HAP-1 (cell line): ENCODE data around the gene DUSP1.

Source experiments
- DNase-seq, 2 experiments: peaks; one replicate each; pipeline ENCODE4 v3.0.0-alpha.2; 2016 to 2020; ENCODE audit warnings: low spot score in 2 of 2
- H3K27me3 ChIP-seq: fragments of 250-450 bp; sonication (Bioruptor Pico); 2 replicates; pipeline ENCODE4 v1.5.1; 2020; ENCODE audit warnings: low read depth, mild to moderate bottlenecking, moderate library complexity
- H3K36me3 ChIP-seq: fragments of 250-450 bp; sonication (Bioruptor Pico); replicated peaks from 2 replicates; pipeline ENCODE4 v1.5.1; 2020; ENCODE audit warnings: mild to moderate bottlenecking
- H3K4me1 ChIP-seq: fragments of 250-450 bp; sonication (Bioruptor Pico); 2 replicates; pipeline ENCODE4 v1.5.1; 2020; ENCODE audit warnings: mild to moderate bottlenecking
- H3K4me3 ChIP-seq: fragments of 250-450 bp; sonication (Bioruptor Pico); 2 replicates; pipeline ENCODE4 v1.5.1; 2020; ENCODE audit warnings: mild to moderate bottlenecking, moderate library complexity
- H3K9me3 ChIP-seq: fragments of 250-450 bp; sonication (Bioruptor Pico); 2 replicates; pipeline ENCODE4 v1.5.1; 2020; ENCODE audit warnings: mild to moderate bottlenecking, moderate library complexity
- in situ Hi-C: fragments of 300-500 bp; cut with MboI; formaldehyde crosslinking; loops from 3 replicates; pipeline ENCODE4 v1.14.3; 2020; ENCODE audit warnings: low sequenced_read_pairs, inconsistent platforms, mixed read lengths

DUSP1 gene

DNA sequence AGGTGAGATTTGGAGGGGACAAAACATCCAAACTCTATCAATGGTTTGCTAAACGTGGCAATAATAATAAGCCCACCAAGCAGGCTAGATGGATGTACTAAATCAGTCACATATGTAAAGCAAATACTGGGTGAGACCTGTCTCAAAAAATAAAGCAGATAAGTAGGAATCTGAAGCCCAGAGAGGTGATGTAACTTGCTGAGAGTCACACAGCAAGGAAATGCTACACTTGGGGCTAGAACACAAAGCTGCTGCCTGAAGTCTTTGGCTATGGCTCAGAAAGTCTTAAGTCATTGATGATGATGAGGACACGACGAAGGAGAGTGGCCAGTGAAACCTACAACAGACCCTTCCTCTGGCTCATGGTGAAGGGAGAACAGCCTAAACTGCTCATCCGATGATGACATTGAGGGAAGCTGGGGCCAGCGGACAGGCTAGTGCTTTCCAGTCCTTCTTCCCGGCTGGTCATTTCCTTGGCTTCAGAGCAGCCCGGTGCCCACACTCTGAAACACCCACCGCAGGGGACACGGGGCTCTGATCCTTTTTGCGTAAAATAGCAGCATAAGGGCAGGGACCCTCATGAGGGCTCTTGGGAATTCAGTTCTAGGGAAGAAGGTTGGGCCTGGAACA is 14.1 kb downstream of the DUSP1 start:
- Histone ChIP-seq H3K9me3 (no peaks in the 10 kb centered on the region), H3K4me1 (no peaks in the 10 kb centered on the region), H3K36me3 (no peaks in the 10 kb centered on the region), H3K4me3 (no peak overlapping the region), H3K27me3 (peaks cover 7% of the 10 kb centered on the region; the same call in 1 of the 2 replicates)
- in situ Hi-C loops, result no loop called here
- no peak for DNase-seq

DNA sequence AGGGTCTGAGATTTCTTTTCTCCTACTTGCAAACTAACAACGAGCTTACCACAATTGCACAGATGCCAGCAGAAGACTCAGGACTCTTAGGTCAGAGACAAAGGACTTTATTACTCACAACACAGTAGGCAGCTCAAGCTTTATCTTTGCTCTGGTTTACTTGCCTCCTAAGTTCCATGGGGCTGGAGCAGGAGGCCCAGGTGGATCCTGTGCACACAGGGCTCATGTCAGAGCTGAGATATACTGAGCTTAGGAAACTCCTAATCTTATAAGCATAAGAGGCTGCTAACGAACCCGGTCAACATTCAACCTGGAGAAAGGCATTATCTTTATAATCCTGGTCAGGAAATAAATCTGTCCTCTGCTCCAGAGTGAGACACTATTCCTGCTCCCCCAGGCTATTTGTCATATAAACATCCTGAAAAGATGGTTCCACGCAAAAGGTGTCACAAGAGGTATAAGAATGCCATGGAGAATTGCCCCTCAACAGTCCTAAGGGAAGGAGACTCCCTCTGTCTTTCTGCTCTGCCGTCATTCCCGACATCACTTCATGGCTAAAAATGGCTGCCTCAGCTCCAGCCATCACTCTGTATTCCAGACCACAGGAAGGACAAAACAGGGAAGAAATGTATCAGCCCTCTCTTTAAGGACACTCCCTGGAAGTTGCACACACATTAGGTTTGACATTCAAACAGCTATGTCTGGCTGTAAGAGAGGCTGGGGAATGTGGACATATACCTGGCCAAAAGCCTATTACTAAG is 16.2 kb downstream of the DUSP1 start:
- in situ Hi-C loops, result no loop called here

DNA sequence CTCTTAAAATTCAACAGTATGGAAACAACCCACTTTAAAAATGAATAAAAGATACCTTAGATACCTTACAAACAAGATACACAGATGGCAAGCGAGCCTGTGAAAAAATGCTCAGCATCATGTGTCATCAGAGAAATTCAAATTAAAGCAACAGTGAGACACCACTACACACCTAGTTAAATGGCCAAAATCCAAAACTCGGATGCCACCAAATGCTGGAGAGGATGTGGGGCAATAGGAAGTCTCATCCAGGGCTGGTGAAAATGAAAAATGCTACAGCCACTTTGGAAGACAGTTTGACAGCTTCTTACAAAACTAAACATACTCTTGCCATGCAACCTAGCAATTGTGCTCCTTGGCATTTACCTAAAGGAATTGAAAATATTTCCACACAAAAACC is 17.9 kb downstream of the DUSP1 start:
- peaks cover 7% of the 10 kb centered on the region; the same call in 1 of the 2 replicates for H3K27me3 ChIP-seq
- no peaks in the 10 kb centered on the region for H3K4me1 ChIP-seq
- H3K9me3 ChIP-seq, result no peaks in the 10 kb centered on the region
- in situ Hi-C loops, result no loop called here
- H3K36me3 ChIP-seq, result no peaks in the 10 kb centered on the region
- H3K4me3 ChIP-seq, result no peak overlapping the region
- no peak for DNase-seq

More for the DNA sequence above, 16.2 kb downstream of the DUSP1 start:
- no peak for DNase-seq
- no peaks in the 10 kb centered on the region for H3K9me3 ChIP-seq
- no peaks in the 10 kb centered on the region for H3K36me3 ChIP-seq
- H3K27me3 ChIP-seq, result peaks cover 7% of the 10 kb centered on the region; the same call in 1 of the 2 replicates
- no peaks in the 10 kb centered on the region for H3K4me1 ChIP-seq
- H3K4me3 ChIP-seq, result no peak overlapping the region

GRCh38 chr5:172751761-172752510 is 19.1 kb downstream of the DUSP1 start:
- Histone ChIP-seq H3K4me1 (no peaks in the 10 kb centered on the region), H3K9me3 (no peaks in the 10 kb centered on the region), H3K36me3 (no peaks in the 10 kb centered on the region), H3K4me3 (no peak overlapping the region), H3K27me3 (peaks cover 7% of the 10 kb centered on the region; the same call in 1 of the 2 replicates)
- in situ Hi-C loops, result no loop called here
- no peak for DNase-seq

DNA sequence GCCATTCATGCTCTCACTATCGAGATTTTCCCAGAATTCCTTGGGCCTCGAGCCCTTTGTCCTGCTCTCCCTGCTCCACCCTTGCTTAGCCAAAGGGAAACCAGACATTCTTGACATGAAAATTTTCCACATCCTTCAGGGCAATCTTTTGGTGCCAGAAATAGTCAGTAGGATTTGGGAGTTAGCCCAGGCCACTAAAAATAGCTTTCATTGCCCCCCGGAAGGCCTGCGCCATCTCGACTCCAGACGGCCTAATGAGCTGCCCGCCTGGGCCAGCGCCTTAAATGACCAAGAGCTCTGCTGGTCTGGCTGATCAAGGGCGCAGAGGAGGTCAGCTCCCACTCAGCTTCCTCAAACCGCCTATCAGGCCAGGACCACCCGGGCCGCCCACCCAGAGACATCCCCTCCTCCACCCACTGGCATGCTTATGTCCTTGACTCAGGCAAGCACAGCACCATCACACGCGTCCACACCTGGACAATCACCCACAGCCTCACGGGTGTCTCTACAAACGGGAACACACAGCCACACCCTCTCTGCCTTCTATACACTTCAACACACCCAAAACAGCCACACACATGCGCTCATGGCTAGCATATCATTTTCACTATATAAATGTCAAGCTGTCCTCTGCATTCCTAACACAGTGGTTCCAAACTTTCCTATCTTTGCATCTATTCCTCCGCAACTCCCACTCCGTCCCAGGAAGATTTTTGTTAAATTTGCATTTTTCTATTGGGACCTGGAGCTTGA is 20.9 kb downstream of the DUSP1 start:
- no peak for DNase-seq
- peaks cover 7% of the 10 kb centered on the region; the same call in 1 of the 2 replicates for H3K27me3 ChIP-seq
- H3K4me1 ChIP-seq, result no peaks in the 10 kb centered on the region
- in situ Hi-C loops, result no loop called here
- no peaks in the 10 kb centered on the region for H3K9me3 ChIP-seq
- H3K36me3 ChIP-seq, result no peaks in the 10 kb centered on the region
- no peak overlapping the region for H3K4me3 ChIP-seq

DNA sequence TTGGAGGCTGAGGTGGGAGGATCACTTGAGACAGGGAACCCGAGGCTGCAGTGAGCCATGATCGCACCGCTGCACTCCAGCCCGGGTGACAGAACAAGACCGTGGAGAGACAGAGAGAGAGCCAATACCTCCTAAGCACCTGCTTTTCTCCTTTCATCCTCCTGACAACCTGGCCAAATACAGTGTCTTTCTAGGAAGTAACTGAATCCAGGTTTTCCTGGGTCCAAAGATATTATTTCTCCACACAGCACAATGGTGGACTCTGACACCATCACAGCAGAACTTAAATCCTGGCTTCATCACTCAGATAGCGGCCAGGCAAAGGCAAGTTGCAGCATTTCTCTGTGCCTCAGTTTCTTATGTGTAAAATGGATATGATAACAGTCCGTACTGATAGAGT is 21.9 kb downstream of the DUSP1 start:
- Histone ChIP-seq H3K36me3 (no peaks in the 10 kb centered on the region), H3K4me1 (no peaks in the 10 kb centered on the region), H3K9me3 (no peaks in the 10 kb centered on the region), H3K27me3 (peaks cover 7% of the 10 kb centered on the region; the same call in 1 of the 2 replicates), H3K4me3 (no peak overlapping the region)
- in situ Hi-C loops, result no loop called here
- DNase-seq, result no peak

DNA sequence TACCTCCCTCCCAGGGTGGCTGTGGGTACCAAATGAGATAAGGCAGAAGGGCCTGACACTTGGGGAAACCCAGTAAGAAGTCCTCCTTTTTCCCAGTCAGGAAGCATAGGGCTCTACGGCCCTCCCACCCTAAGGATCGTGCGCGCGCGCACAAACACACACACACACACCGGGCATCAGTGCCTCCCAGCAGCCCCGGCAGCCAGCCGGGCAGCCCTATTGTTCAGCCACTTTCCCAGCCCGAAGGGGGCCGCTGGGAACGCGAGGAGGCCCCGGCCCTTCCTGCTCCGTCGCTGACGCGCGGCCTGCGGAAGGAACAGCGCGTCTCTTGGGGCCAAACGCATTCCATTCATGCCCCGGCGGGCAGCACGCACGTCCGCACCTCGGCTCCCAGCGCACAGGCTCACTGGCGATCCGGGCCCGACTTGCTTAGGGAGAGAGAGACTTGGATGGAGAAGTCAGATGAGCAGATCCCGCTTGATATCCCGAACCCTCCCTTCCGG is 22.6 kb downstream of the DUSP1 start:
- Histone ChIP-seq H3K9me3 (no peaks in the 10 kb centered on the region), H3K27me3 (peaks cover 4% of the 10 kb centered on the region; the same call in 1 of the 2 replicates), H3K4me1 (no peaks in the 10 kb centered on the region), H3K4me3 (no peak overlapping the region), H3K36me3 (no peaks in the 10 kb centered on the region)
- no peak for DNase-seq
- in situ Hi-C loops, result no loop called here

- H3K4me3 ChIP-seq, result no peak overlapping the region
- no peaks in the 10 kb centered on the region for H3K9me3 ChIP-seq
- in situ Hi-C loops, result no loop called here
- H3K27me3 ChIP-seq, result no peaks in the 10 kb centered on the region; the same call in 1 of the 2 replicates
- no peaks in the 10 kb centered on the region for H3K4me1 ChIP-seq
- no peak for DNase-seq
- no peaks in the 10 kb centered on the region for H3K36me3 ChIP-seq
Observed at GRCh38 chr5:172747471-172747870, 23.5 kb downstream of the DUSP1 start.

GRCh38 chr5:172746725-172747124 is 24.3 kb downstream of the DUSP1 start:
- H3K9me3 ChIP-seq, result no peaks in the 10 kb centered on the region
- no peaks in the 10 kb centered on the region for H3K36me3 ChIP-seq
- no peaks in the 10 kb centered on the region for H3K4me1 ChIP-seq
- no peak overlapping the region for H3K4me3 ChIP-seq
- in situ Hi-C loops, result no loop called here
- no peaks in the 10 kb centered on the region; the same call in 1 of the 2 replicates for H3K27me3 ChIP-seq
- no peak for DNase-seq

DNA sequence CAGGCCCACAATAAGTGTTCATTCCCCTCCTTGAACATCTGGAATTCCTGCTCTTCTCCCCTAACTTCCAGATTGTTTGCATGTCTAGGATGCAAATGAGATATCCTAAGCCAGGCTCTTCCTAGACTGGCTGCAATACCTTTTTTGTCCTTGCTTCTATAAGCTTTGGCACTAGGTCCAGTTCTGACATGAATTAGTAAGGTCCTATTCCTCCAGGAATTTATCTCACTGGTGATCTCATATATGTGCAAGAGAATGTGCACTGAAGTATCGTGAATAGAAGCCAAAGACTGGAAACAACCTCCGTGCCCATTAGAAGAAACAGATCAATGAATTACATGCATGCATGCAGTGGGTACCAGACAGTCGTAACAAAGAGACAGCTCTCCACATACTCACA is 25.2 kb downstream of the DUSP1 start:
- Histone ChIP-seq H3K4me3 (no peak overlapping the region), H3K9me3 (no peaks in the 10 kb centered on the region), H3K27me3 (no peaks in the 10 kb centered on the region), H3K36me3 (no peaks in the 10 kb centered on the region), H3K4me1 (no peaks in the 10 kb centered on the region)
- in situ Hi-C loops, result no loop called here
- no peak for DNase-seq

DNA sequence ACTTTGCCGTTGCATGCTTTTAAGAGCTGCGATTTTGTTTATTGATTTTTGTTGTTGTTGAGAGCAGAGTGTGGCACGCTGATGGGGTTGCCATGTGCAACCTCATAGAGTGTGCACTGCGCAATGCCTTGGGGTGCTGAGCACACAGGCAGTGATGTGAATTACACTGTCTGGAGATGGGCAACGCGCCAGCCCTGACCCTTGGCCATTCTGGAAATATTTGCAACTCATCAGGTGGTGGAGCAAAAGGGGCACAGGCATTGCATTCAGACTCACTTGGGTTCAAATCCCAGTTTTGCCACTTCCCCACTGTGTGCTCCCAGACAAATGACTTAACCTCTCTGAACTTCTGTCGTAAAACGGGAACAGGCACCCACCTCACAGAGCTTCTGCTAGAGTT is 25.6 kb downstream of the DUSP1 start:
- H3K9me3 ChIP-seq, result no peaks in the 10 kb centered on the region
- H3K27me3 ChIP-seq, result no peaks in the 10 kb centered on the region
- DNase-seq, result no peak
- in situ Hi-C loops, result no loop called here
- H3K36me3 ChIP-seq, result no peaks in the 10 kb centered on the region
- H3K4me1 ChIP-seq, result no peaks in the 10 kb centered on the region
- no peak overlapping the region for H3K4me3 ChIP-seq

DNA sequence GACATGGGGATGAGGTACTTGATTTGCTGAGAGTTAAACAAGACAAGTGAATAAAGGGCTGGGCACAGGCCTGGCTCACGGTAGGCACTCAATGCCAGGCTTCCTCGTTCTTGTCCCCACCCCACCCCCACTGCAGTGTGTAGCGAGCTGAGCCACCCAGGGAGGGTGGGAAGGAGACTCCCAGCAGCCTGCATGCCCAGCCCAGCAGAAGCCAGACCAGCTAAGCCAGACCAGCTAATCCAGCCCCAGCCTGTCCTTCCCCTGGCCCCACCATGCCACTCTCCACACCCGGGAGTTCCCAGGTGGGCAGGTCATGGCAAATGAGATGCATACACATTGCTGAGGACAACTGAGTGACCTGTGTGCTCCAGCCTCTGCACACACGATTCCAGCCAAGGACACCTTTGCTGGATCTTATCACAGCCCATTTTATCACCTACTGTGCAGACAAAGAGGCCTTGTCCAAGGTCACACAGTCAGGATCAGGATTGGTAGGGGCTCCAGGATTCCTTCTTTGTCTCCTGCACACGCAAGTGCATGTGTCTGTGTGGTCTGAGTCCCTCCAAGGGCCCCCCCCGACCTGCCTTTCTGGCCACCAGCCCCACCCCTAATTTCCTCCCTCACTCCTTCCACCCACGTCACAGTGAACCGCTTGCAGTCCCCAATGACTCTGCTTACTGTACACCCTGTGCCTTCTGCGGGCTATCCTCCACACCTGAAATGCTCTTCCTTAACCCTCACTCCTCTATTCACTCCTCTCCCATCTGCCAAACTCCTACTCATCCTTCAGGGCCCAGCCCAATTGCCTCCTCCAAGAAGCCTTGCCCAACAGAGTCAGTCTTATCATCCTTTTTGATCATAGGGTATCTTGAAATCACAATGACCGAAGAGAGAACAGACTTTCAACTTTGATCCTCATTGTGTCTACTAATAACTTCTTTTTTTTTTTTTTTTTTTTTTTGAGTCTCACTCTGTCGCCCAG is 26.6 kb downstream of the DUSP1 start:
- no peaks in the 10 kb centered on the region for H3K9me3 ChIP-seq
- H3K4me1 ChIP-seq, result no peaks in the 10 kb centered on the region
- in situ Hi-C loops, result no loop called here
- no peaks in the 10 kb centered on the region for H3K27me3 ChIP-seq
- DNase-seq, result no peak
- no peaks in the 10 kb centered on the region for H3K36me3 ChIP-seq
- no peak overlapping the region for H3K4me3 ChIP-seq
